HepG2 (cell line): Measurements from ENCODE around the gene PRKAG3. TPM values are rescaled to one million over a fixed set of nuclear protein-coding genes. Genes with fewer than 3 reads are reported as not detected.

Source experiments
- BRCA1 ChIP-seq: sonication (generic); formaldehyde crosslinking; IDR thresholded peaks from 2 replicates; pipeline ENCODE4 v1.4.0; 2020; ENCODE audit warnings: missing genetic modification reagents
- CCDC6 ChIP-seq: sonication (generic); formaldehyde crosslinking; IDR thresholded peaks from 2 replicates; pipeline ENCODE4 v1.8.1; 2022; ENCODE audit warnings: mild to moderate bottlenecking, missing genetic modification reagents, moderate library complexity
- KAT8 ChIP-seq: IDR thresholded peaks from 2 replicates; pipeline ENCODE4 v1.6.1; 2016; ENCODE audit warnings: missing genetic modification reagents, missing compliant biosample characterization
- MED8 ChIP-seq: sonication (generic); formaldehyde crosslinking; IDR thresholded peaks from 2 replicates; pipeline ENCODE4 v1.8.1; 2023; ENCODE audit warnings: mild to moderate bottlenecking, missing genetic modification reagents; ENCODE audit not compliant: insufficient replicate concordance
- ZNF17 ChIP-seq: sonication (generic); formaldehyde crosslinking; IDR thresholded peaks from 2 replicates; pipeline ENCODE4 v1.5.0; 2020; ENCODE audit warnings: mild to moderate bottlenecking, missing genetic modification reagents
- ZNF235 ChIP-seq: sonication (generic); formaldehyde crosslinking; IDR thresholded peaks from 2 replicates; pipeline ENCODE4 v1.8.1; 2023; ENCODE audit warnings: mild to moderate bottlenecking, missing genetic modification reagents, borderline replicate concordance
- ZNF33B ChIP-seq: sonication (generic); formaldehyde crosslinking; IDR thresholded peaks from 2 replicates; pipeline ENCODE4 v1.5.1; 2020; ENCODE audit warnings: mild to moderate bottlenecking, missing genetic modification reagents
- polyA plus RNA-seq, 8 experiments: library from polyadenylated mRNA; depleted of rRNA in 3 of 8; stranded (reverse) in 7 of 8; unstranded in 1 of 8; fragments of >200 nt; fragmentation: Illumina TruSeq in 4 of 8; extraction: Trizol in 4 of 8; gene quantifications; 2 replicates each; pipeline versions ENCODE4 v1.2.1 to v1.2.3, GENCODE V29; 2011 to 2016; ENCODE audit warnings: low read depth in 4 of 8, missing spikeins in 1 of 8, mixed read lengths in 1 of 8; ENCODE audit not compliant: insufficient read depth in 1 of 8
- total RNA-seq, 5 experiments: library from RNA; depleted of rRNA; stranded (reverse); fragments of >200 nt; fragmentation: Illumina TruSeq; extraction: Trizol; gene quantifications; 2 replicates each; pipeline ENCODE4 v1.2.3, GENCODE V29; 2016; ENCODE audit warnings: low read depth in 1 of 5
- TF ChIP-seq, protein P1 (sequence below), 2 experiments: fragments of 450-650 bp in 1 of 2; sonication (generic) in 1 of 2; formaldehyde crosslinking in 1 of 2; IDR thresholded peaks; 2 replicates each; pipeline versions ENCODE4 v1.6.1 to v1.8.0; 2016 to 2022; ENCODE audit warnings: antibody characterized with exemption in 1 of 2, mild to moderate bottlenecking in 1 of 2, missing genetic modification reagents in 1 of 2
- TF ChIP-seq, protein P2 (sequence below): sonication (generic); formaldehyde crosslinking; IDR thresholded peaks from 2 replicates; pipeline ENCODE4 v1.4.0; 2020; ENCODE audit warnings: mild to moderate bottlenecking, missing genetic modification reagents
- TF ChIP-seq, protein P3 (sequence below): sonication (generic); formaldehyde crosslinking; IDR thresholded peaks from 2 replicates; pipeline ENCODE4 v1.5.1; 2020; ENCODE audit warnings: missing genetic modification reagents, mild to moderate bottlenecking, borderline replicate concordance

Gene PRKAG3
- total and polyA plus RNA-seq, 2 of the 13 experiments (the other 11 are each of a cell fraction or from before 2014, with no cell fraction given): not detected

DNA sequence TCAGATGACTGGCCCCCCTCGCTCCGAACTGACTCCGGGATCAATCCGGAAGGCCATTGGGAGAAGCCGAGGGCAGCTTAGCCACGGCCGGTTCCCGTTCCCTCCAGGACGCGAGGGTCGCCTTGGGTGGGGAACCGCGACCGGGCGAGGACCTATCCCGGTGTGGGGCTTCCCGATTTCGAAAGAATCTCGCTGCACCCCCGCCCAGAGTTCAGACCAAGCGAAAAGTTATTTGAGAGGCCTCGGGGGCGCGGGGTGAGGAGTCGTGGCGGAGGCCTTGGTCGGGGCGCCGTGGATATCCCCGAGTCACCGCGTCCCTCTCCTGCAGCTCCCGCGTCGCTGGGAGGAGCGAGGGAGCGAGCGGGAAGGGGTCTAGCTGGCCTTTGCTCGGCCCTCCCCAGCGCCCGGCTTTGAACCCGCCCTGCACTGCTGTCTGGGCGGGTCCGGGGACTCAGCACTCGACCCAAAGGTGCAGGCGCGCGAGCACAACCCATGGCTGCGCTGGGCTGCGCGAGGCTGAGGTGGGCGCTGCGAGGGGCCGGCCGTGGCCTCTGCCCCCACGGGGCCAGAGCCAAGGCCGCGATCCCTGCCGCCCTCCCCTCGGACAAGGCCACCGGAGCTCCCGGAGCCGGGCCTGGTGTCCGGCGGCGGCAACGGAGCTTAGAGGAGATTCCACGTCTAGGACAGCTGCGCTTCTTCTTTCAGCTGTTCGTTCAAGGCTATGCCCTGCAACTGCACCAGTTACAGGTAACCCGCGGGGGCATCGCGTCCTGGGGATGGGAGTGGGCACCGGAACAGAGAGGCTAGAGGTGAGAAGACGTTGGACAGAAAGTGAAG is 49.7 kb downstream of the PRKAG3 start, which contains the start of gene CYP27A1 (continued):
- peak; percentile 78; the same call in 1 of the 2 replicates for TF ChIP-seq KAT8 (CRISPR knock-in tag)
- TF ChIP-seq MED8: no peak
- TF ChIP-seq ZNF17: no peak
- TF ChIP-seq ZNF33B: no peak; the same call in 1 of the 2 replicates
- TF ChIP-seq, protein P1, sequence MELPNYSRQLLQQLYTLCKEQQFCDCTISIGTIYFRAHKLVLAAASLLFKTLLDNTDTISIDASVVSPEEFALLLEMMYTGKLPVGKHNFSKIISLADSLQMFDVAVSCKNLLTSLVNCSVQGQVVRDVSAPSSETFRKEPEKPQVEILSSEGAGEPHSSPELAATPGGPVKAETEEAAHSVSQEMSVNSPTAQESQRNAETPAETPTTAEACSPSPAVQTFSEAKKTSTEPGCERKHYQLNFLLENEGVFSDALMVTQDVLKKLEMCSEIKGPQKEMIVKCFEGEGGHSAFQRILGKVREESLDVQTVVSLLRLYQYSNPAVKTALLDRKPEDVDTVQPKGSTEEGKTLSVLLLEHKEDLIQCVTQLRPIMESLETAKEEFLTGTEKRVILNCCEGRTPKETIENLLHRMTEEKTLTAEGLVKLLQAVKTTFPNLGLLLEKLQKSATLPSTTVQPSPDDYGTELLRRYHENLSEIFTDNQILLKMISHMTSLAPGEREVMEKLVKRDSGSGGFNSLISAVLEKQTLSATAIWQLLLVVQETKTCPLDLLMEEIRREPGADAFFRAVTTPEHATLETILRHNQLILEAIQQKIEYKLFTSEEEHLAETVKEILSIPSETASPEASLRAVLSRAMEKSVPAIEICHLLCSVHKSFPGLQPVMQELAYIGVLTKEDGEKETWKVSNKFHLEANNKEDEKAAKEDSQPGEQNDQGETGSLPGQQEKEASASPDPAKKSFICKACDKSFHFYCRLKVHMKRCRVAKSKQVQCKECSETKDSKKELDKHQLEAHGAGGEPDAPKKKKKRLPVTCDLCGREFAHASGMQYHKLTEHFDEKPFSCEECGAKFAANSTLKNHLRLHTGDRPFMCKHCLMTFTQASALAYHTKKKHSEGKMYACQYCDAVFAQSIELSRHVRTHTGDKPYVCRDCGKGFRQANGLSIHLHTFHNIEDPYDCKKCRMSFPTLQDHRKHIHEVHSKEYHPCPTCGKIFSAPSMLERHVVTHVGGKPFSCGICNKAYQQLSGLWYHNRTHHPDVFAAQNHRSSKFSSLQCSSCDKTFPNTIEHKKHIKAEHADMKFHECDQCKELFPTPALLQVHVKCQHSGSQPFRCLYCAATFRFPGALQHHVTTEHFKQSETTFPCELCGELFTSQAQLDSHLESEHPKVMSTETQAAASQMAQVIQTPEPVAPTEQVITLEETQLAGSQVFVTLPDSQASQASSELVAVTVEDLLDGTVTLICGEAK (IDR thresholded peaks at IDR 0.05): no peak
- TF ChIP-seq, protein P1 (CRISPR knock-in tag; IDR thresholded peaks at IDR 0.05): peak; percentile 72; the same call in 1 of the 2 replicates
- TF ChIP-seq, protein P2, sequence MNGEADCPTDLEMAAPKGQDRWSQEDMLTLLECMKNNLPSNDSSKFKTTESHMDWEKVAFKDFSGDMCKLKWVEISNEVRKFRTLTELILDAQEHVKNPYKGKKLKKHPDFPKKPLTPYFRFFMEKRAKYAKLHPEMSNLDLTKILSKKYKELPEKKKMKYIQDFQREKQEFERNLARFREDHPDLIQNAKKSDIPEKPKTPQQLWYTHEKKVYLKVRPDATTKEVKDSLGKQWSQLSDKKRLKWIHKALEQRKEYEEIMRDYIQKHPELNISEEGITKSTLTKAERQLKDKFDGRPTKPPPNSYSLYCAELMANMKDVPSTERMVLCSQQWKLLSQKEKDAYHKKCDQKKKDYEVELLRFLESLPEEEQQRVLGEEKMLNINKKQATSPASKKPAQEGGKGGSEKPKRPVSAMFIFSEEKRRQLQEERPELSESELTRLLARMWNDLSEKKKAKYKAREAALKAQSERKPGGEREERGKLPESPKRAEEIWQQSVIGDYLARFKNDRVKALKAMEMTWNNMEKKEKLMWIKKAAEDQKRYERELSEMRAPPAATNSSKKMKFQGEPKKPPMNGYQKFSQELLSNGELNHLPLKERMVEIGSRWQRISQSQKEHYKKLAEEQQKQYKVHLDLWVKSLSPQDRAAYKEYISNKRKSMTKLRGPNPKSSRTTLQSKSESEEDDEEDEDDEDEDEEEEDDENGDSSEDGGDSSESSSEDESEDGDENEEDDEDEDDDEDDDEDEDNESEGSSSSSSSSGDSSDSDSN: peak; percentile 100
- peak; percentile 99 for TF ChIP-seq CCDC6 (CRISPR knock-in tag)
- no peak; the same call in none of the 2 replicates for TF ChIP-seq BRCA1 (CRISPR knock-in tag)
- TF ChIP-seq, protein P3, sequence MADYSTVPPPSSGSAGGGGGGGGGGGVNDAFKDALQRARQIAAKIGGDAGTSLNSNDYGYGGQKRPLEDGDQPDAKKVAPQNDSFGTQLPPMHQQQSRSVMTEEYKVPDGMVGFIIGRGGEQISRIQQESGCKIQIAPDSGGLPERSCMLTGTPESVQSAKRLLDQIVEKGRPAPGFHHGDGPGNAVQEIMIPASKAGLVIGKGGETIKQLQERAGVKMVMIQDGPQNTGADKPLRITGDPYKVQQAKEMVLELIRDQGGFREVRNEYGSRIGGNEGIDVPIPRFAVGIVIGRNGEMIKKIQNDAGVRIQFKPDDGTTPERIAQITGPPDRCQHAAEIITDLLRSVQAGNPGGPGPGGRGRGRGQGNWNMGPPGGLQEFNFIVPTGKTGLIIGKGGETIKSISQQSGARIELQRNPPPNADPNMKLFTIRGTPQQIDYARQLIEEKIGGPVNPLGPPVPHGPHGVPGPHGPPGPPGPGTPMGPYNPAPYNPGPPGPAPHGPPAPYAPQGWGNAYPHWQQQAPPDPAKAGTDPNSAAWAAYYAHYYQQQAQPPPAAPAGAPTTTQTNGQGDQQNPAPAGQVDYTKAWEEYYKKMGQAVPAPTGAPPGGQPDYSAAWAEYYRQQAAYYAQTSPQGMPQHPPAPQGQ: peak; percentile 23; the same call in 1 of the 2 replicates
- TF ChIP-seq ZNF235 (CRISPR knock-in tag): no peak; the same call in 1 of the 2 replicates
